Keratinocyte (primary cell): ENCODE data around the gene PAPPA.

Experiments
- EZH2 ChIP-seq: IDR thresholded peaks from one replicate; pipeline ENCODE4 v1.6.1; 2012; ENCODE audit warnings: inconsistent platforms, mild to moderate bottlenecking, low read length, moderate library complexity
- TF ChIP-seq, protein P1 (sequence below), 3 experiments: IDR thresholded peaks in 1 of 3; conservative IDR thresholded peaks in 1 of 3; optimal IDR thresholded peaks in 1 of 3; 2 replicates in 2 of 3; 3 replicates in 1 of 3; pipeline versions ENCODE3 to v1.5.1; 2011; ENCODE audit warnings: low read length in 3 of 3, mild to moderate bottlenecking in 3 of 3, moderate library complexity in 2 of 3, control low read depth in 1 of 3, inconsistent platforms in 1 of 3; ENCODE audit not compliant: insufficient read depth in 2 of 3; ENCODE audit errors: extremely low read depth in 1 of 3

DNA sequence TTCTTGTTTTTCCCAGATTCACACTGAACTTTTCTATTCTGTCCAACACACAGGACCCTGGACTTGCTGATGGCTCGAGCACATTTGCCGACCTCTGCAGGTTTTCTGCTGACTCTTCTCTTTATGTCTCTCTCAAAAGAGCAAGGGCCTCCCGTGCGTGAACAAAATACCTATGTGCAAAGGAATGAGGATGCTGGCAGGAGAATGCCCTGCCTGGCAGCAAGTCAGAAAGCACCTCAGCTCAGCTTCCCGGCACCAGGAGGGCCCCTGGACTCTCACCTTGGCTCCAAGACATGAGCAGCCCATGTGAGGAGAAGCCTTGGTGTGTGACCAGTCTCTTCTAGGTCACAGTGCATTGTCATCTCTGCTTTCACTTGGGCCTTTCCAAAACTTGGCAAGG lies 36.1 kb downstream of the PAPPA start:
- TF ChIP-seq, protein P1, sequence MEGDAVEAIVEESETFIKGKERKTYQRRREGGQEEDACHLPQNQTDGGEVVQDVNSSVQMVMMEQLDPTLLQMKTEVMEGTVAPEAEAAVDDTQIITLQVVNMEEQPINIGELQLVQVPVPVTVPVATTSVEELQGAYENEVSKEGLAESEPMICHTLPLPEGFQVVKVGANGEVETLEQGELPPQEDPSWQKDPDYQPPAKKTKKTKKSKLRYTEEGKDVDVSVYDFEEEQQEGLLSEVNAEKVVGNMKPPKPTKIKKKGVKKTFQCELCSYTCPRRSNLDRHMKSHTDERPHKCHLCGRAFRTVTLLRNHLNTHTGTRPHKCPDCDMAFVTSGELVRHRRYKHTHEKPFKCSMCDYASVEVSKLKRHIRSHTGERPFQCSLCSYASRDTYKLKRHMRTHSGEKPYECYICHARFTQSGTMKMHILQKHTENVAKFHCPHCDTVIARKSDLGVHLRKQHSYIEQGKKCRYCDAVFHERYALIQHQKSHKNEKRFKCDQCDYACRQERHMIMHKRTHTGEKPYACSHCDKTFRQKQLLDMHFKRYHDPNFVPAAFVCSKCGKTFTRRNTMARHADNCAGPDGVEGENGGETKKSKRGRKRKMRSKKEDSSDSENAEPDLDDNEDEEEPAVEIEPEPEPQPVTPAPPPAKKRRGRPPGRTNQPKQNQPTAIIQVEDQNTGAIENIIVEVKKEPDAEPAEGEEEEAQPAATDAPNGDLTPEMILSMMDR (optimal IDR thresholded peaks at IDR 0.05 in 1 of 3, IDR thresholded peaks at IDR 0.05 in 1 of 3, conservative IDR thresholded peaks at IDR 0.05 in 1 of 3; ENCODE audit: extremely low read depth in 1 of 3, insufficient read depth in 2 of 3, low read length in 3 of 3), result no peak
- no peak for TF ChIP-seq EZH2
